Measurements from ENCODE around the gene PDXP.
A peak's percentile ranks its signal among the peaks of the same experiment; 100 is the strongest.

The PDXP gene

DNA sequence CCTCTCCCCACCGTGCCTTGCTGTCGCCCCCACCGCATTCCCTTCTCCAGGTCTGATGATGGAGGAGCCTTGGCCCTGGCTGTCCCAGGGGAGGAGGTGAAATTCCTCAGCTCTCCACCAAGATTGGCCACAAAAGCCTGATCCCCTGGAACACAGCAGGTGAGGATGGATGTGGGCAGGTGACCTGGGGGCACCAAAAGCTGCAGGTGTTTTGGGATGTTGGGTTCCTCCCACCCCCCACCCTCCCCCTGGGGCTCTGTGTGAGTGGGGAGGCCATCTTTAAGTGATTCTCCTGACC lies 39.0 kb downstream of the PDXP start:
- no peak for DNase-seq (ENCODE audit: low spot score)

DNA sequence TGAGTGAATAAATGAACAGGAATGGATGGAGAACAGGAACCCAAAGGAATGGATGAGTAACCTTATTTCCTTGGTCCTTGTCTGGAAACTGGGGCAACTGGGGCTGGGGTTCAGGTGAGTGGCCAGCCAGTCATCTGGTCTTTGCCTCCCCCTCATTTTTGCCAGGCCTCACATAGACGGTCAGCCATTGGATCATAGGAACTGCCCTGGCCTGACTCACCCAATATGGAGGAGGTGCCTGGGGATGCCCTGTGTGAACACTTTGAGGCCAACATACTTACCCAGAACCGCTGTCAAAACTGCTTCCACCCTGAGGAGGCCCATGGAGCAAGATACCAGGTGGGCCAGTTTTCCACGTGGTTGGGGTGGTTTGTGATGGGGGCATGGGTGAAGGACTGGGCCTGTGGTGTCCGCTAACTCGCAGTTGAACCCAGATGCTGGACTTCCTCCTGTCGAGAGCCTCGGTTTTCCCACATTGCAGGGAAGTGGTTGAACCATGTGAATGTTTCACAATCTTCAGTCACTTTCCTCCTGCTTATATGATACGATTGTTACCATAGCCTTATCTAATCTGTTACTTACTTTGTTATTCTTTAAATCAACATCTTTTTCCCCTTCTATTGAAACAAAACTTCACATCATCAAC lies 42.7 kb downstream of the PDXP start:
- DNase-seq (ENCODE audit: low spot score) = no peak

DNA sequence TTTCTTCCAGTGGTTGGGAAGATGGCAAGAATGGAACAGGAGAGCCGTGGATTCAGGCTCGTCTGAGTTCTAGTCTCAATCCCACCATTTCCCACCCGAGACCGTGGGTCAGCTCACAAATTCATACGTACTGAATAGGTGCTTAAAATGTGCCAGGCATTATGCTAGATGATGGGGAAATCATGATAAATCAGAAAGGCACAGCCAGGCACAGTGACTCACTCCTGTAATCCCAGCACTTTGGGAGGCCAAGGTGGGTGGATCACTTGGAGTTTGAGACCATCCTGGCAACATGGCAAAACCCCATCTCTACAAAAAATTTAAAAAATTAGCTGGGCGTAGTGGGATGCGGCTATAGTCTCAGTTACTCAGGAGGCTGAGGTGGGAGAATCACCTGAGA lies 45.4 kb downstream of the PDXP start:
- DNase-seq (ENCODE audit: low spot score) = no peak

DNA sequence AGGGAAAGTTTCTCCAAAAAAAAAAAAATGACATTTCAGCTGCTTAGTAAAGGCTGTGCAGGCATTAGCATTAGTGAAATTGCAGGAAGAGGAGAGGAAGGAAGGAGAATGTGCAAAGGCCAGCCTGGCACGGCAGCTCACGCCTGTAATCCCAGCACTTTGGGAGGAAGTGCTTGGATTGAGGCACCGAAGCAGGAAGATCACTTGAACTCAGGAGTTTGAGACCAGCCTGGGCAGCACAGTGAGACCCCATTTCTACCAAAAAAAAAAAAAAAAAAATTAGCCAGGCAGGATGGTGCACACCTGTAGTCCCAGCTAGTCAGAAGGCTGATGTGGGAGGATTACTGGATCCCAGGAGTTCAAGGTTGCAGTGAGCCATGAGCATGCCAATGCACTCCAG lies 46.1 kb downstream of the PDXP start:
- no peak for DNase-seq (ENCODE audit: low spot score)

DNA sequence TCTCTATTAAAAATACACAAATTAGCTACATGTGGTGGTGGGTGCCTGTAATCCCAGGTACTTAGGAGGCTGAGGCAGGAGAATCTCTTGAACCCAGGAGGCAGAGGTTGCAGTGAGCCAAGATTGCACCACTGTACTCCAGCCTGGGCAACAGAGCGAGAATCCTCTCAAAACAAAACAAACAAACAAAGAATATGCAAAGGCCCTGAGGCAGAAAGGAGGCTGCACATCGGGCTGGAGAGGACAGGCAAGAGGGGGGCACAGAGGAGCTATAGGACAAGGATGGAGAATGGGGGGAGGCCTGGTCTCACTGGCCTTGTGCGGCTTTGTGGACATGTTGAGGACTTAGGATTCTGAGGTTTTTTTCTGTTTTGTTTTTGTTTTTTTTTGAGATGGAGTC lies 46.7 kb downstream of the PDXP start:
- no peak for DNase-seq (ENCODE audit: low spot score)

DNA sequence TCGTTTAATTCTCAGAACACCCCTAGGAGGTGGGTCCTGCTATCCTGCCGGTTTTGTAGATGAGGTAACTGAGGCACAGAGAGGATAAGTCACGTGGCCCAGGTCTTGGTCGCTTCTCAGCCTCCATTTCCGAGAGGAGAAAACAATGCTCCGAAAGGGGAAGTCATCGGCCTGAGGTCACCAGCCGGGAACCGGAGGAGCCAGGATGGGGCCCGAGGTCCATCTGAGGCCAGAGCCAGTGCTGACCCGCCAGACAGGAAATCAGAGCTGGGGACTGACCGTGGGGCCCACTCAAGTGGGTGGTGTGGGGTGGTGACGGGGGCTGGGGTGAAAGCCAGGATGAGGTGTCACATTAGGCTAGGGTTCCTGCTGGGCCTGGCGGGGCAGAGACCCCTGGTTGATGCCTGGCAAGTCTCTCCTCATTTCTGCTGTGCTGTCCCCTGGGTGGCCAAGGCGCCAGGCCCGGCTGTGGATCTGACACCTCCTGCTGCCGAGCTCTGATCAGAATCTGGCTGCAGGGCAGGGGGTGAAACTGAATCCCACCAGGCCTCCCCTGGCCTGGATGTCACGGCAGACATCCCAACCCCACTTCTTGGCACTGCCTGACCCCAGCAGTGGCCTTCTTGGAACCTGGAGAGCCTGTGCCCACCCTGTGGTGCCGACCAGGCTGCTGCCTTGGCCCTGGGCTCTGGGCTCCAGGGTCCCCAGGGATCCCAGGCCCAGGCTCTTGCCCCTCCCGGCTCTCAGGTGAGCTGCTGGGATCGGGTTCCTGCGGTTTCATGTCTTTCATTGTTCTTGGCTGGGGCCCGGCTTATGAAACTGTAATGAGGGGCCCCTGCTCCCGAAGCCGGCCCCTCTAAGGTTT lies 50.3 kb downstream of the PDXP start:
- DNase-seq (ENCODE audit: low spot score) = no peak

DNA sequence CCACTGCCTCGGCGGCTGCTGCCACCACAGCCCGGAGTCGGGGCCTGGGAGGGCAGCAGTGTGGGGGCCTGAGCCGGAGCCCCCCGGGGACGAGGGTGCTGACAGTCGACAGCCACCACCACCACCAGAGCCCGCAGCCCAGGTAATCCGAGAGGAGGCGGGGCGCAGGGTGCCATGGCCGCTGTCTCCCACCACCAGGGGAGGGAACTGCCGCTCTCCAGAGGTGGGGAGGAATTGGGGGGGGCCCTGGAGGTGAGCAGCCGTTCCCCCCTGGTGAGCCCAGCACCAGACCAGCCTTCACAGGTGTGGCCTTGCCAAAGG lies 50.9 kb downstream of the PDXP start:
- no peak for DNase-seq (ENCODE audit: low spot score)

DNA sequence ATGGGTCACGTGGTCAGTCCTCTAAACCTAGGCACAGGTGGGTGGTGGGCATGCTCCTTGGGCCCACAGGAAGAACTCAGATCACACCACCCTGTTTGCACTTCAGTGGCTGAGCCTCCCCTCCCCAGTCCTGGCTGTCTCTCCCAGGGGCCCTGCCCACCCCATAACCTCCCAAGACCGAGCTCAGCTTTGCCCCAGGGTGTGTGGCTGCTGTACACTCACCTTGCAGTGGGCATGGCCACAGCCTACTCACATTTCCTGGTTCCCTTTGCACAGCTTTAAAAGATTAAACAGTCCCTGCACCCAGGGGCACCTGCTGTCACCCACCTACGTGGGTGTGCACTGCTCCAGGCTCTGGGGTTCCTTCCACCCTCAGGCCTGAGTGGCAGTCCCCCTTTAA lies 52.2 kb downstream of the PDXP start:
- no peak for DNase-seq (ENCODE audit: low spot score)

DNA sequence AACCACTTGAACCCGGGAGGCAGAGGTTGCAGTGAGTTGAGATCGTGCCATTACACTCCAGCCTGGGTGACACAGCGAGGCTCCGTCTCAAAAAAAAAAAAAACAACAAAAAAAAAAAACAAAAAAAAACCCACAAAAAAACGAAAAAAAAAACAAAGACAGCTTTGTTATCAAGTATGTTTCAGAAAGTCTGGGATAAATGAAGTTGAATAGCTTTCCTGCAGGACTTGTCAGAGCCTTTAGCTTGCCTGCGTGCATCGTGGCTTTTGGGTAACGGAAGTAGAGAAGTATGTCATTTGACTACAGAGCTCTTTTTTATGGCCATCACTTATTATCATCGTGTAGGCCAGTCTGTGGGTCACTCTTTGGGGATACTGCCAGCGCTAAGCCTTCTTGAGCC lies 53.0 kb downstream of the PDXP start:
- peak; percentile 87 for DNase-seq (ENCODE audit: low spot score)

DNA sequence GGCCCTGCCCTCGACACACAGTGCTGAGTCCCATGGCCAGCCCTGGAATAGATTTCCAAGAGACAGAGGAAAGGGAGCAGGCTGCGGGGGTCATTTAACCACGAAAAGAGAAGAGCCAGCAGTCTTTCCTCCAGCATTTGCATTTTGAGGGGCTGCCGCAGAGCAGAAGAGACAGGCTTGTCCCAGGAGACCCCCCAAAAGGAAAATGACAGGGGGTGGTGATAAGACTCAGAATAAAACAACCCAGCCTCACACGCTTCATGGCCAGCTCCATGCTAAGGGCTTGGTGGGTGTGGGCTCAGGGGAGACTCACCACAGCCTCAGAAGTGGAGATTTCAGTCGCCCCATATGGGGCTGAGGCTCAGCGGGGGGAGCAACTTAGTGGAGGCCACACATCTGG lies 55.2 kb downstream of the PDXP start:
- no peak for DNase-seq (ENCODE audit: low spot score)

DNA sequence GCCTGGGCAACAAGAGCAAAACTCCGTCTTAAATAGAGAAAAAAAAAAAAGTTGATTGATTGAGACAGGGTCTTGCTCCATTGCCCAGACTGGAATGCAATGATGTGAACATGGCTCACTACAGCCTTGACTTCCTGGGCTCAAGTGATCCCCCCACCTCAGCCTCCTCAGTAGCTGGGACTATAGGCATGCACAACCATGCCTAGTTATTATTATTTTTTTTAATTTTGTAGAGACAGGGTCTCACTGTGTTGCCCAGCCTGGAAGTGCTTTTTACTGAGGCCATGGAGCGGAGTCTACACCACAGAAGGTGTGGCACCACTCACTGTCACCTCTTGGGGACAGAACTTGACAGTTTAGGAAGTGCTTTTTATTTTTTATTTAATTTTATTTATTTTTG lies 56.1 kb downstream of the PDXP start:
- no peak for DNase-seq (ENCODE audit: low spot score)

DNA sequence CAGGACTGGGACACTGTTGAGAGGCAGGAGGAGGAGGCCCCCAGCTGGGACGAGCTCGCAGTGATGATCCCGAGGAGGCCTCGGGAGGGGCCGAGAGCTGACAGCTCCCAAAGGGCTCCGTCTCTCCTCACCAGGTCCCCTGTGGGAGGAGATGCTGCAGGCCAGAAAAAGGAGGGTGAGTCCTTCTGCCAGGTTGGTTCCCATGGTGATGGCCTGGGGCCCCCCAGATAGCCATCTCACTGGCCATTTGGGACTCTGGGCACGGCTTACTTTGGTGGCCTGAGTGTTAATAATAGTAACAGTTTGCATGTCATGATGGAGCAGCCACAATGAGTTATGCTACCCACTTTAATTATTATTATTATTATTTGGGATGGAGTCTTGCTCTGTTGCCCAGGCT lies 57.2 kb downstream of the PDXP start:
- DNase-seq (ENCODE audit: low spot score) = no peak
